Measurements from ENCODE around the gene UBAC2. TPM values are rescaled to one million over a fixed set of nuclear protein-coding genes. Genes with fewer than 3 reads are reported as not detected.

UBAC2 gene
- total RNA-seq, 1 donor from 2014 or later = 34.0 TPM

- no peak for ATAC-seq
- intact Hi-C loops (cut with DNase I) = no loop called here
- no peak for DNase-seq (ENCODE audit: low spot score)
Measured at GRCh38 chr13:99357941-99358340, 157.3 kb downstream of the UBAC2 start.

- intact Hi-C loops (cut with DNase I) = no loop called here
- no peak for ATAC-seq
- no peak for DNase-seq (ENCODE audit: low spot score)
Measured at GRCh38 chr13:99359528-99359927, 158.9 kb downstream of the UBAC2 start.

- ATAC-seq (no peak), DNase-seq (ENCODE audit: low spot score) (no peak)
- intact Hi-C loops (cut with DNase I) = no loop called here
Measured at GRCh38 chr13:99360696-99361095, 160.0 kb downstream of the UBAC2 start.

GRCh38 chr13:99361197-99361596 is 160.5 kb downstream of the UBAC2 start:
- no peak for ATAC-seq
- DNase-seq (ENCODE audit: low spot score) = no peak
- intact Hi-C loops (cut with DNase I) = no loop called here

GRCh38 chr13:99362362-99362761 is 161.7 kb downstream of the UBAC2 start:
- intact Hi-C loops (cut with DNase I) = no loop called here
- ATAC-seq = no peak

GRCh38 chr13:99363391-99363790 is 162.7 kb downstream of the UBAC2 start:
- no peak for DNase-seq (ENCODE audit: low spot score)
- intact Hi-C loops (cut with DNase I) = no loop called here
- no peak for ATAC-seq

More at GRCh38 chr13:99362362-99362761, 161.7 kb downstream of the UBAC2 start:
- no peak for DNase-seq (ENCODE audit: low spot score)

DNA sequence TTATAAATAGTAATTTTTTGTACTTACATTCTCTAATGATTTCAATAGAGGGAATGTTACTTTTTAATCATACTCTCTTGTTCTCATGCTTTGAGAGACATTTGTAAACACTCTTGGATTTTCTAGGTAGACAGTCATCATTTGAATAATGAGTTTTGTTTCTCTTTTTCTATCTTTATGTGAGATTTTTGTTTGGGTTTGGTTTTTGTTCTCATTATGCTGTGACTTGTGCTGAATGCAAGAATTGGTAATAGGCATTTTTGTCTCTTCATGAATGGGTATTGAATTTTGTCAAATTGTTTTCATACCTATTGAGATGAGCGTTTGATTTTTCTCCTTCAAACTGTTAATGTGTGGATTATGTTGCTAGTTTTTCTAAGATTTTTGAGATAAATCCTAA is 163.3 kb downstream of the UBAC2 start:
- DNase-seq (ENCODE audit: low spot score) (no peak), ATAC-seq (no peak)
- intact Hi-C loops (cut with DNase I) = no loop called here

GRCh38 chr13:99366075-99366987 is 165.7 kb downstream of the UBAC2 start:
- DNase-seq (ENCODE audit: low spot score) (no peak), ATAC-seq (no peak)
- intact Hi-C loops (cut with DNase I) = no loop called here

DNA sequence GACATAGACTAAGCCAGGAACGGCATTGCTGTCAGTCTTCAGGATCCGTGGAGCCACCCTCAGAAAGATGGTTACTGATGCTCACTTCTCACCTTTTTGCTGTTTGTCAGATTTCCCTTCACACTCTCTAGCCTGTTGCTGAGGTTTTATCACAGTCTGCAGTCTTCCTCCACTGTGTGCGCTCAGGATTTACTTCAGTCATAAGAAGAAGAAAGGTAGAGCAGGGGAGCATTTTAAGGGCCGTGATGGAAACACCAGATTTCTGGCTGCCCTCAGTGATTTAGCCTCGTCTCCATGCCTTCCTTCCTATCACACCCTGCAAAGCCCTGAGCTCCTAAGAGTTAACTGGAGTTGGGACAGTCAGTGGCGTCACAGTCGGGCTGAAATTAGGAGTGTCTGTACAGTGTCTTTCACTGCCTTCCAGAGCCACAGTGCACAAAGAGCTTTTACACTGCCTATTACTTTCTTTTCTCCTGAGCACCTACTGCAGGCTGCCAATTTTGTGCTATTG is 166.5 kb downstream of the UBAC2 start:
- ATAC-seq = no peak
- intact Hi-C loops (cut with DNase I) = no loop called here
- DNase-seq (ENCODE audit: low spot score) = no peak

- DNase-seq (ENCODE audit: low spot score) = no peak
- intact Hi-C loops (cut with DNase I) = no loop called here
- ATAC-seq = no peak
Measured at GRCh38 chr13:99367663-99368448, 167.2 kb downstream of the UBAC2 start.

- intact Hi-C loops (cut with DNase I) = no loop called here
- no peak for ATAC-seq
- no peak for DNase-seq (ENCODE audit: low spot score)
Measured at GRCh38 chr13:99370481-99371275, 170.0 kb downstream of the UBAC2 start.

DNA sequence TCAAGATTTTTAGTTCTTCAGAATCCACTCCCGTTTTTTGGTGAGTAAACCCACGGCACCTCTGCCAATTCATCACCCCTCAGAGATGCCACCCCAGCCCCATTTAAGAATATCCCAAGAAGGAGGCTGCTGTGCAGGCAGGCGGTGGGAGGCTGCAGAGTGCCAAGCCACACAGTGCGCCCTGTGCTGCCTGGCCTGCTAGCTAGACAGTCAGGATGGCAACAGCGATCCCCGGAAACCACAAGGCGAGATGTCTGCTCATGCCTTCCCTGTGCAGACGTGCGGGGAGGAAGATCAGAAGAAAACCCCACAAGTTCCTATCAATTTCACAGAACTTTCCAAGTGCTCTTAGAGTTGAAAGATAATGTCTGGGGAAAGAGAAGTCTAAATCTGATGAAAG is 171.3 kb downstream of the UBAC2 start:
- intact Hi-C loops (cut with DNase I) = no loop called here
- DNase-seq (ENCODE audit: low spot score) = no peak
- ATAC-seq = no peak

- intact Hi-C loops (cut with DNase I) = no loop called here
- ATAC-seq (no peak), DNase-seq (ENCODE audit: low spot score) (no peak)
Measured at GRCh38 chr13:99373436-99373835, 172.8 kb downstream of the UBAC2 start.

- DNase-seq (ENCODE audit: low spot score) (no peak), ATAC-seq (no peak)
- intact Hi-C loops (cut with DNase I) = no loop called here
Measured at GRCh38 chr13:99374169-99374991, 173.7 kb downstream of the UBAC2 start.

- DNase-seq (ENCODE audit: low spot score) (no peak), ATAC-seq (peak; percentile 80)
- intact Hi-C loops (cut with DNase I) = no loop called here
Measured at GRCh38 chr13:99374994-99375737, 174.5 kb downstream of the UBAC2 start.

DNA sequence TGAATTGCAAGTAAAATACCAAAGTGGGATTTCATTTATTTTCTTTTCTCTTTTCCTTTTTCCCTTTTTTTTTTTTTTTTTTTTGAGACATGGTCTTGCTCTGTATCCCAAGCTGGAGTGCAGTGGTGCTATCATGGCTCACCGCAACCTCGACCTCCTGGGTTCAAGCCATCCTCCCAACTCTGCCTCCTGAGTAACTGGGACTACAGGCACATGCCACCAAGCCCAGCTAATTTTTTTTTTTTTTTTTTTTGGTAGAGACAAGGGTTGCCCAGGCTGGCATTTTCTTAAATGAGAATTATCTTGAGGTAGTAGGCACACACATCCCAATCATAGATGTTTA is 175.1 kb downstream of the UBAC2 start:
- no peak for DNase-seq (ENCODE audit: low spot score)
- ATAC-seq = no peak

GRCh38 chr13:99376132-99376531 is 175.5 kb downstream of the UBAC2 start:
- DNase-seq (ENCODE audit: low spot score) (no peak), ATAC-seq (peak; percentile 58)
- intact Hi-C loops (cut with DNase I) = no loop called here

More for the DNA sequence above, 175.1 kb downstream of the UBAC2 start:
- intact Hi-C loops (cut with DNase I) = no loop called here

DNA sequence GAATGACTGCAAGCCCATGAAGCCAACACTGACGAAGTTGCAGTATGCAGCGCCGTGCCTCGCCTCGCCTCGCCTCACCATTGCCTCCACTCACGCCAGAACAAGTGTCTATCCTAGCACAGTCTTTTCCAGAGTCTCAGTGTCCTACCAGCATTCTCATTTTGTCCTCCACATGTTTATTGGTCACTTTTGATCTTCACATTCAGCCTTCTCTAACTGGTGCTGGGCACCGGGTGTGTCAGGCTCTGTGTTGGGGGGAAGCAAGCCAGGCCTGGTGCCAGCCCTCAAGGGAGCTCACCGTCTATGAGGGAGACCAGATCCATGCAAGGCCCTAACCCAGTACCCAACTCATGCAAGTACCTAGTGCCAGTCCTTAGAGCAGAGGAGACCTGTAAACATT is 176.3 kb downstream of the UBAC2 start:
- ATAC-seq (no peak), DNase-seq (ENCODE audit: low spot score) (no peak)
- intact Hi-C loops (cut with DNase I) = no loop called here

Data from sciatic nerve (tissue), 2 donors.